Lung (tissue), 12 donors: ENCODE results near the gene RLF. TPM values are rescaled to one million over a fixed set of nuclear protein-coding genes. Genes with fewer than 3 reads are reported as not detected.

Experiments
- ATAC-seq: fragments of 200-7000 bp; cut with Tn5 transposase; one replicate; pipeline ENCODE4 v1.9.1; 2020; ENCODE audit warnings: moderate number of reproducible peaks; ENCODE audit not compliant: insufficient read depth, low FRiP score
- DNase-seq, 3 donors: peaks; one replicate each; pipeline ENCODE4 v3.0.0-alpha.2; 2013 to 2017
- H3K27ac ChIP-seq, 2 donors: one replicate each; pipeline ENCODE4 v1.5.1; 2013; ENCODE audit warnings: mild to moderate bottlenecking in 2 of 2, moderate library complexity in 2 of 2, control low read depth in 1 of 2, inconsistent platforms in 1 of 2, low read depth in 1 of 2, low read length in 1 of 2
- H3K27me3 ChIP-seq, 3 donors: one replicate each; pipeline ENCODE4 v1.5.1; 2013; ENCODE audit warnings: low read length in 2 of 3; ENCODE audit not compliant: control insufficient read depth in 3 of 3, insufficient read depth in 3 of 3
- H3K36me3 ChIP-seq, 4 donors: one replicate each; pipeline ENCODE4 v1.5.1; 2013; ENCODE audit warnings: low read length in 4 of 4, mild to moderate bottlenecking in 1 of 4, moderate library complexity in 1 of 4; ENCODE audit not compliant: control insufficient read depth in 4 of 4, insufficient read depth in 4 of 4
- H3K4me1 ChIP-seq, 5 donors: one replicate each; pipeline ENCODE4 v1.5.1; 2013; ENCODE audit warnings: low read length in 5 of 5, mild to moderate bottlenecking in 2 of 5, moderate library complexity in 1 of 5; ENCODE audit not compliant: control insufficient read depth in 5 of 5, insufficient read depth in 5 of 5
- H3K4me3 ChIP-seq: one replicate; pipeline ENCODE4 v1.5.1; 2013; ENCODE audit warnings: mild to moderate bottlenecking, control low read depth, moderate library complexity
- H3K9ac ChIP-seq, 2 donors: one replicate each; pipeline ENCODE4 v1.5.1; 2013; ENCODE audit warnings: low read length in 2 of 2, control low read depth in 1 of 2; ENCODE audit not compliant: insufficient read depth in 1 of 2
- H3K9me3 ChIP-seq, 4 donors: one replicate each; pipeline ENCODE4 v1.5.1; 2013; ENCODE audit warnings: low read length in 3 of 4, mild to moderate bottlenecking in 1 of 4, moderate library complexity in 1 of 4; ENCODE audit not compliant: control insufficient read depth in 4 of 4, insufficient read depth in 3 of 4
- CTCF ChIP-seq: IDR thresholded peaks from 2 replicates; pipeline ENCODE4 v1.5.1; 2012; ENCODE audit warnings: mild to moderate bottlenecking; ENCODE audit errors: control extremely low read depth, extremely low read depth
- WGBS, 2 donors: extraction: QIAGEN DNeasy Blood & Tissue Kit; methylation state at CpG; one replicate each; pipeline ENCODE4 v1.1.7; 2013; 5-methylcytosine and 5-hydroxymethylcytosine counted together
- polyA plus RNA-seq, 2 donors: library from polyadenylated mRNA; stranded (reverse); fragments of 200-250 nt; gene quantifications; one replicate each; pipeline ENCODE4 v1.2.1, GENCODE V29; 2013
- total RNA-seq, 2 donors: library from RNA; depleted of rRNA in 1 of 2; stranded (reverse); fragments of >200 nt in 1 of 2; gene quantifications; one replicate each; pipeline ENCODE4 v1.2.1, GENCODE V29; 2014 to 2021
- donor health status: control.
- donor health status: control.
- donor health status: Bipolar disorder and iron deficiency.
- donor health status: healthy.
- donor health status: DM: yes; HTN: yes; CAD: no.

RLF gene
- total and polyA plus RNA-seq, 4 donors: 3.5 to 43.1 (median 8.5) TPM

GRCh38 chr1:40221977-40222772, 61.0 kb downstream of the RLF start:
- no peaks in the 10 kb centered on the region for H3K9me3 ChIP-seq
- no peak for ATAC-seq
- H3K4me3 ChIP-seq: no peak overlapping the region
- H3K27ac ChIP-seq: no peak overlapping the region
- H3K4me1 ChIP-seq: no peaks in the 10 kb centered on the region
- WGBS, 2 donors: 76 to 84% methylated on average over 3 of the region's 3 CpGs
- no peak for TF ChIP-seq CTCF
- DNase-seq: no peak
- no peaks in the 10 kb centered on the region for H3K27me3 ChIP-seq
- H3K9ac ChIP-seq: no peak overlapping the region
- H3K36me3 ChIP-seq: peaks cover 3 to 6% (median 4%) of the 10 kb centered on the region in 4 donors

- 93 to 95% methylated on average over 5 to 6 of the region's 6 CpGs for WGBS, 2 donors
- TF ChIP-seq CTCF: no peak
- DNase-seq: no peak
- no peak overlapping the region for H3K27ac ChIP-seq
- H3K9me3 ChIP-seq: no peaks in the 10 kb centered on the region
- H3K27me3 ChIP-seq: no peaks in the 10 kb centered on the region
- ATAC-seq: no peak
- no peak overlapping the region for H3K4me3 ChIP-seq
- no peak overlapping the region for H3K9ac ChIP-seq
- peaks cover 2 to 5% (median 4%) of the 10 kb centered on the region in 4 donors for H3K36me3 ChIP-seq
- H3K4me1 ChIP-seq: no peaks in the 10 kb centered on the region
Observed at GRCh38 chr1:40224040-40224439, 62.9 kb downstream of the RLF start.

- DNase-seq: no peak
- 81 to 98% methylated on average over 3 of the region's 3 CpGs for WGBS, 2 donors
- TF ChIP-seq CTCF: no peak
- peaks cover 3 to 5% (median 4%) of the 10 kb centered on the region in 4 donors for H3K36me3 ChIP-seq
- no peaks in the 10 kb centered on the region for H3K9me3 ChIP-seq
- no peaks in the 10 kb centered on the region for H3K27me3 ChIP-seq
- no peak overlapping the region for H3K9ac ChIP-seq
- no peak overlapping the region for H3K4me3 ChIP-seq
- no peak for ATAC-seq
- no peak overlapping the region for H3K27ac ChIP-seq
- no peaks in the 10 kb centered on the region for H3K4me1 ChIP-seq
Observed at GRCh38 chr1:40226192-40226591, 65.0 kb downstream of the RLF start.
